GM21529 (cell line): ENCODE measurements around the gene CAMK1G.

Experiments
- ATAC-seq: cut with Tn5 transposase; IDR thresholded peaks from one replicate; pipeline ENCODE4 v1.9.1; 2021; ENCODE audit not compliant: unreplicated experiment

The CAMK1G gene

DNA sequence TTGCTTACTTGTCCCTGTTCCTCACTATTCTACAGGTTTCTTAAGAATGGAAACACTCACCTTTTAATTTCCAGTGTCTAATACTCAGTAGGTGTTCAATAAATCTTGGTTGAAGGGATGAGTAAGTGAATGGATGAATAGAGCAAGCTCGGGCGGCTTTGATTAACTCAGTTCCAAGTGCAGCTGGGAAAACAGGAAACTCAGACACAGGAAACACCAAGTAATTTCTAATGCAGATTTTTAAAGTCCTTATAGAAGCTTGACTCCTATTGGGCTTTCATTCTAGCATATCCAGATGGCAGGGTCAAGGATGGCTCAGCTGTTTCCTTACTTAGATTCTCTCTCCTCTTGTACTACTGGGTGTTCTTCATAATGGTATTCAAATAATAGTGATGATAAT is 14.0 kb downstream of the CAMK1G start:
- no peak for ATAC-seq

GRCh38 chr1:209598227-209598626 is 14.7 kb downstream of the CAMK1G start:
- no peak for ATAC-seq

- ATAC-seq = no peak
Measured at GRCh38 chr1:209600541-209600940, 17.0 kb downstream of the CAMK1G start.

- no peak for ATAC-seq
Measured at GRCh38 chr1:209601809-209602657, 18.5 kb downstream of the CAMK1G start.

- ATAC-seq = no peak
Measured at GRCh38 chr1:209603877-209604276, 20.4 kb downstream of the CAMK1G start.

- ATAC-seq = peak; percentile 94
Measured at GRCh38 chr1:209607102-209607794, 23.7 kb downstream of the CAMK1G start.

DNA sequence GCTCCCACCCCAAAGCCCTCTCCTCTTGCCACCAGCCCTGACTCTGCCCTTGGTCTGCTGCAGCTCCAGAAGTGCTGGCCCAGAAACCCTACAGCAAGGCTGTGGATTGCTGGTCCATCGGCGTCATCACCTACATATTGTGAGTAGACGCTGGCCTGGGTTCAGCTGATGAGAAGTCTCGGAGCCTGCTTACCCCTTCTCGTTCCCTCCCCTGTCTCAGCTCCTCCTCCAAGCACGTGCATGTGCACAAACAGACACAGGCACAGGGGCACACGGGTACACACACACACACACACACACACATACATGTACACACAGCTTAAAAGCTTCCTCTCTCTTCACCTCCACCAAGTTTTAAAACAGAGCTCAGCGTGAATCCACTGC is 24.3 kb downstream of the CAMK1G start:
- ATAC-seq = peak; percentile 26

DNA sequence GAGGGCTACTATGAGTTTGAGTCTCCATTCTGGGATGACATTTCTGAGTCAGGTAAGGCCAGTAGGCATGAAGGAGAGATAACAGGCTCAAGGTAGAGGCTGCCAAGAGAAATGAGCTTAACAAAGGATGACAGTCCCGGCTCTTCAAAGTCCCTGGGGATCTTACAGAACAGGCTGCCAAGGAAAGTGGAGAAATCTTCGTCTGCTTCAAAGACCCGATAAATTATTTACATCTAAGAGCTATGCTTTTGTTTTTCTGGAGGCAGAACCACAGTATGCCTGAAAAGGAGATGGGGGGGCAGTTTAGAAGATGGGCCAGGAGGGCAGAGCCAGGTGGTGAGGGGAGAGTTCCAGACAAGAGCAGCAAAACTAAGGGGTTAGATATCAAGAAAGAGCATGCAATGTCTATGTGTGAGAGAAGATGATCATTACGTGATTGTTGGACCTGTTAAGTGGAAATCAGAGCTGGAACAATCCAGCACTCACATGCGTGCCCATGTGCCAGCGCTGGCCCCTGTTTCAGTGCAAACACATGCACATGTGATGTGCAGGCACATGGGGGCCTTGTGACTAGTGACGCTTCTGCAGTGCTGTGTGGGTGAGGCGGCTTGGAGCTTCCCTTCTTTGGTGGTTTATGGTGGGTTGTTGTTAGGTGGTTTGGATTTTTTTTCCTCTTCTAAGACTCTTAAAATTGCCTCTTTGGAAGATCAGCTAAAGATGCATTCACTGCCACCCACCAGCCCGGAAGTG is 25.7 kb downstream of the CAMK1G start:
- ATAC-seq = no peak

DNA sequence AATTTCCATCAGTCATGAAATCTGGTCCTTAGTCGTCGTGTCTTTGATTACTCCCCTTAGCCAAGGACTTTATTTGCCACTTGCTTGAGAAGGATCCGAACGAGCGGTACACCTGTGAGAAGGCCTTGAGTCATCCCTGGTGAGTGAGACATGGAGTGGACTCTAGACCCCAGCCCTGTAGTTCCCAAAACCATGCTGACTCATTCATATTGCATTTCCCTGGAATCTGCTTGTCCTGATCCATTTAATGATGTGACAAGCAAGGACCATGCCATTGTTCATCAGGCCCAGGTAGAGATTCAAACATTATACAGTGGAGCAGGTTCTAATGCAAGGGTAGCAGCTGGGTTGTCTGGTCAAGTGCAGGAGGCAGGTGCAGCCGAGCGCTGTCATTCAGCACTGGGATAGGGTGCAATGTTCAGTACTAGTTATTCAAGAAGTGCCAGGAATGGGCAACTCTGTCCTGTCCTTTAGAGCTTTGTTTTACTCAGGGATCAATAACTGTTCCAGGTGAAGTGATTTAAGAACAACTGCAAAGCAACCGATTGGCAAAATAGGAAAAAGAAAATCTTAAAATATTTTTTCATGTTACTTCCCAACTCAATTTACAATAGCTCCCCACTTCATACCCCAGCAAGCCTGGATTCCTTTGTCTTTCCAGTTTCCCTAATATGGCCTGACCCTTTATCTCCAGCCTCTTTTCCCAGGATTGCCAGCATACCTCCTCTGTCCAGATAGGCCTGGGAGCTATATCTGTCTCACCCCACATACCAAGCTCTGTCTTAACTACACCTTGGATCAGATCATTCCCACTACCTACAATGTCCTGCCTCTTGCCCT is 26.5 kb downstream of the CAMK1G start:
- ATAC-seq = no peak

- no peak for ATAC-seq
Measured at GRCh38 chr1:209610631-209610905, 27.1 kb downstream of the CAMK1G start.

DNA sequence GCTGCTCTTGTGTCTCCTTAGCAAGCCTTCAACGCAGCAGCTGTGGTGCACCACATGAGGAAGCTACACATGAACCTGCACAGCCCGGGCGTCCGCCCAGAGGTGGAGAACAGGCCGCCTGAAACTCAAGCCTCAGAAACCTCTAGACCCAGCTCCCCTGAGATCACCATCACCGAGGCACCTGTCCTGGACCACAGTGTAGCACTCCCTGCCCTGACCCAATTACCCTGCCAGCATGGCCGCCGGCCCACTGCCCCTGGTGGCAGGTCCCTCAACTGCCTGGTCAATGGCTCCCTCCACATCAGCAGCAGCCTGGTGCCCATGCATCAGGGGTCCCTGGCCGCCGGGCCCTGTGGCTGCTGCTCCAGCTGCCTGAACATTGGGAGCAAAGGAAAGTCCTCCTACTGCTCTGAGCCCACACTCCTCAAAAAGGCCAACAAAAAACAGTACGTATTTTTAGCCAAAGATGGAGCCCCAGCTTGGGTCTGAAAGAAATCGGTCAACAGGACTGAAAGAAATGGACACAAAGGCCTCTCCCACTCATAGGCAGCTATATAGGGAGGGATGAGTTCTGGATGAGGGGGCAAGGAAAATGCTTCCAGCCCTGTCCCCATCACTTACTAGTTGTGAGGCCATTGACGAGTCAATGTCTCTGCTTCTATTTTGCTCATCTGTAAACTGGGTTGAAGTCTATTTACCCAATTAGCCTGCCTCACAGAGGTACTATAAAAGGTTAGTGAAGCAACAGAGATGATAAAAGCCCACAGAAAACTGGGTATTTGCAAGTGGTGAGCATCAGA is 28.5 kb downstream of the CAMK1G start:
- ATAC-seq = no peak

DNA sequence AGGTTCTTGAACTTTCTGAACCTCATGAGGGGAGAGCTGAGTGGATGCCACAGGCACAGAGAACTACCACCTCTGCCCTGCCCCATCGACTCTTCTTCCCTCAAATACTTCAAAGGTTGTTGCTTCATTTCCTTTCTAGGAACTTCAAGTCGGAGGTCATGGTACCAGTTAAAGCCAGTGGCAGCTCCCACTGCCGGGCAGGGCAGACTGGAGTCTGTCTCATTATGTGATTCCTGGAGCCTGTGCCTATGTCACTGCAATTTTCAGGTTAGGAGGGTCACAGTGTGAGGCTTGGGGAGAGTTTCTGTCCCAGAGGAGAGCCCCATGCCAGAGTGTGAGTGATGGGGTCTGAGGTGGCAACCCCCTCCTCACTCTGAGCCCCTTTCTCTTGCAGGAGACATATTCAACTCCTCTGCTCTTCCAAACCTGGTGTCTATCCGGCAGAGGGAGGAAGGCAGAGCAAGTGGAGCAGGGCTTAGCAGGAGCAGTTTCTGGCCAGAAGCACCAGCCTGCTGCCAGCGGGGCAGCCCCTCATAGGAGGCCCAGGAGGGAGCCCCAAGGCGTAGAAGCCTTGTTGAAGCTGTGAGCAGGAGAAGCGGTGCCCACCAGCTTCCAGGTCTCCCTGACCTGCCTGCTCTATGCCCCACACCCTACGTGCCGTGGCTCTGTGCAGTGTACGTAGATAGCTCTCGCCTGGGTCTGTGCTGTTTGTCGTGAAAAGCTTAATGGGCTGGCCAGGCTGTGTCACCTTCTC is 29.3 kb downstream of the CAMK1G start:
- ATAC-seq = no peak

DNA sequence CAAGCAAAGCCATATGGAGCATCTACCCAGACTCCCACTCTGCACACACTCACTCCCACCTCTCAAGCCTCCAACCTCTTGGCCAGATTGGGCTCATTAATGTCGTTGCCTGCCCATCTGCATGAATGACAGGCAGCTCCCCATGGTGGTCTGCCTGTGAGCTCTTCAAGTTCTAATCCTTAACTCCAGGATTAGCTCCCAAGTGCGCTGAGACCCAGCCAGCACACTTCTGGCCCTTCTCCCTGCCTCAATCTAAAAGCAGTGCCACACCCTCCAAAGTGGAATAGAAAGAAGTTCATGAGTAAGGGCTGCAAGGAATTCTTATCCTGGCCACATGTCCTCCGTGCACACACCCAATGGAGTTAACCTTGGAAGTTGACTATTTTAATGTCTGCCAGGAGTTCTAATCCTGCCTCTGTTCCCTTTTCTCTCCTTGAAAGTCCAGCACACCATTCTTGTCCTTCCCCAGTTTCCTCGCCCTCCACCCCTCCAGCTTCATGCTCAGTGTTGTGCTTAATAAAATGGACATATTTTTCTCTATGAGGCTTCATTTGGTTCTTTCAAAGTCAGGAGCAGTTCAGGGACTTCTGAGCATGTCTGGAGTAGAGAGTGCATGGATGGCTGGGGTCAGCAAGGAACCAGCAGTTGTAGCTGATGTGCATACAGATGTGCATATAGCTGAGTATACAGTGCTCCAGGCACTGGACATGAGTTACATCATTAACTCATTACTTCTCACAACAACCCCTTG is 30.1 kb downstream of the CAMK1G start:
- no peak for ATAC-seq

DNA sequence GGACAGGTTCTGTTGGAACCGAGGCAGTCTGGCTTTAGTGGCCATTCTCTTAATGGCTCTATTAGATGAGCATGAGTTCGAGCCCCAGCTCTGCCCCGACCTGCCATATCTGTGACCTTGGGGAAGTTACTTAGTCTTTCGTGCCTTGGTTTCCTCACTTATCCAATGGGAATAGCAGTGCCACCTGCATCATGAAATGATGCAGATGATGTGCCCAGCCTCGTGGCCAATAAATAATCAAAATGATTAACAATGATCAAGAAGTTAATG is 30.6 kb downstream of the CAMK1G start:
- ATAC-seq = no peak

- ATAC-seq = no peak
Measured at GRCh38 chr1:209614906-209615305, 31.4 kb downstream of the CAMK1G start.

DNA sequence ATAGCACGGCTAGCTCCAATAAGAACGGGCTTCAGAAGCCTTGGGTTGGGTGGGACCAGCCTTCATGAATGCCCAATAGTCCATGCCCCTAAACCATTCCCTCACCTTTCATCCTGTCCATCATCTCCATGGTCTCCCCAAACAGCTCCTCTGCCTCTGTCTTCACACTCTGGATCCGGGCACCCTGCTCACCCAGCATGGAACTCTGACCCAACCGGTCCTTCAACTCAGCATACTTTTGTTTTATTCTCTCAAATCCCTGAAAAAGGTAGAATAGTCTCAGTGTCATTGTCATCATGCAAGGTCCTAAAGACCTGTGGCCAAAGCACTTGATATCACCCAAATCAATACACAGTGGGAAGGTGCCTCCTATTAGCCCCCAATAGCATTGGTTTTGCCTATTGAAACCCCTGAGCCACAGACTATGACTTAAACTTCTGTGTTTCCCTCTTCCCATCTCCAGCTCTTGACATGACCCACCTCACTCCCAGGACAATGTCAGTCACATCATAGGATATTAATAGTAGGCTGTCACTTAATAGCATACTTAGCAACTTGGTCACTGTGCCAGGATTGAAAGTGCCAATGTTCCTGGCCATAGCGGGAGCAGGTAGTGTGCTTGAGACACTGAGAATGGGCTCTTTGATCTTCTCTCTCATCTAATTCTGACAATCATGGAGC is 33.0 kb downstream of the CAMK1G start:
- no peak for ATAC-seq

DNA sequence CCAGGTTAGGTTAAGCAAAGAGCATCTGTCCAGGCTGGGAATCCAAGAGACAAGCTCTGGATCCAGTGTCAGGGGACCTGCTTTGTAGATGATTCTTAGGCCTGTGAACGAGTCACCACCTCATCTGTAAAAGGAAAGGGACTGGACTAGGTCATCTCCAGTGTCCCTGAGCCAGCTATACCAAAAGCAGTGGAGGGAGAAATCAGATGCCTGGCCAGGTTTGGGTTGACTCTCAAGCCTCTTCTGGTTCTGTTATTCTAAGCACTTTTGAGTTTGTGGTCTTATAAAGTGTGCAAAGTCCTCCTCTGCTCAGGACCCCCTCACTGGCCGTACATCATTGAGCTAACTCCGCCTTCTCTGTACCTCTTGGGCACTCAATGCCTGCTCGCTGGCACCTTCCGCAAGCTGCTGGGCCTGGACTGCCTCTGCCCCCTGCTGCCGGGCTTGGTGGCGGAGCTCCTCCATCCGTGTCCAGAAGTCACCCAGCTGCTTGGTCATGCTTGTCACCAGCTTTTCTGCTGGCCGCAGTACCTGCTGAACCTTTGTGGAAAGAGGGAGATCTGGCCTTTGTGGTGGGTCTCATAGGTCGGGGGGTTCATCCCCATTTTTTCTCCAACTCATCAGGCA is 33.6 kb downstream of the CAMK1G start:
- no peak for ATAC-seq

DNA sequence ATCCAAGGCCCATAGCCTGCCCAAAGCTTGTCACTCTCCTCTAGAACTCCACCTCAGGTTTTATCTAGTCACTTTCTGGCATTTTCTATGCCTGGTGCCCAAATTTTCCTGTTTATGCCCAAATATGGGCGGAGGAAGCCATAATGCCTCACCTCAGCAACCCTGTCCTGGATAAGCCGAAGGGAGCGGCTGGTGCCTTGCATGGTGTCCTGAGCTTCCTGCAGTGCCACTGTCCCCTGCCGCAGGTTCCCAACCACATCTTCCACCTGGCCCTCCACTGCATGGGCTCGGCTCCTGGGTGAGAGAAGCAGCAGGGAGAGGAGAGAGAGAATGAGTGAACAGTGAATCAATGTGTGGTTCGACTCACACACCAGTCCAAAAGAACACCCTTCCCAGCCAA is 34.2 kb downstream of the CAMK1G start:
- no peak for ATAC-seq
